GM12878 (cell line): ENCODE results near the gene PREX1. TPM values are rescaled to one million over a fixed set of nuclear protein-coding genes. Genes with fewer than 3 reads are reported as not detected.

Experiments used
- ATAC-seq: fragments of 200-7000 bp; cut with Tn5 transposase; 3 replicates; pipeline ENCODE4 v1.9.1; 2020; ENCODE audit warnings: mild to moderate bottlenecking, moderate library complexity
- BruUV-seq: library from RNA; stranded (reverse); fragments of 400-500 nt; replicated peaks from 2 replicates; lab custom pipeline; 2021; lab: Mats Ljungman, UMichigan
- CTCF ChIA-PET: fragments of 300-600 bp; sonication (Branson Sonifier 250); formaldehyde crosslinking; extraction: SDS; loops from one replicate; lab custom pipeline; 2021; ENCODE audit warnings: inconsistent platforms; lab: Yijun Ruan, JAX
- POLR2A ChIA-PET: fragments of 350-600 bp; formaldehyde crosslinking; extraction: SDS; loops from one replicate; lab custom pipeline; 2021; ENCODE audit warnings: inconsistent platforms; lab: Charles Lee
- RAD21 ChIA-PET: fragments of 300-600 bp; sonication (Branson Sonifier 250); formaldehyde crosslinking; loops from one replicate; lab custom pipeline; 2023; ENCODE audit warnings: antibody characterized with exemption; ENCODE audit not compliant: unreplicated experiment; lab: Charles Lee
- SMC1A ChIA-PET: fragments of 300-600 bp; sonication (Branson Sonifier 250); formaldehyde crosslinking; loops from one replicate; lab custom pipeline; 2023; ENCODE audit not compliant: unreplicated experiment, uncharacterized antibody; lab: Charles Lee
- DNase-seq: peaks from one replicate; pipeline ENCODE4 v3.0.0-alpha.2; 2011; ENCODE audit warnings: low read depth, low spot score
- FAIRE-seq: peaks from 3 replicates; lab custom pipeline; 2011; peaks lifted over from hg19 to GRCh38; lab: Jason Lieb, UNC
- H2AFZ ChIP-seq: 2 replicates; pipeline ENCODE4 v1.6.0; 2011; ENCODE audit warnings: low read depth, low read length, control low read depth; ENCODE audit not compliant: control insufficient read depth
- H3K27ac ChIP-seq: 2 replicates; pipeline ENCODE4 v1.5.1; 2011; ENCODE audit warnings: control low read depth; ENCODE audit not compliant: control insufficient read depth, insufficient read depth
- H3K27me3 ChIP-seq, 2 experiments: replicated peaks in 1 of 2; 2 replicates each; pipeline versions ENCODE4 v1.6.0 to v1.6.1; 2011; ENCODE audit warnings: low read length in 1 of 2; ENCODE audit not compliant: control insufficient read depth in 2 of 2, insufficient read depth in 2 of 2
- H3K36me3 ChIP-seq, 2 experiments: 2 replicates each; pipeline ENCODE4 v1.5.1; 2011; ENCODE audit warnings: low read length in 1 of 2; ENCODE audit not compliant: control insufficient read depth in 2 of 2, insufficient read depth in 2 of 2
- H3K4me1 ChIP-seq: 2 replicates; pipeline ENCODE4 v1.6.1; 2011; ENCODE audit warnings: mild to moderate bottlenecking, low read length, moderate library complexity, mixed read lengths; ENCODE audit not compliant: control insufficient read depth, insufficient read depth
- H3K4me2 ChIP-seq: 2 replicates; pipeline ENCODE4 v1.6.0; 2011; ENCODE audit warnings: control low read depth; ENCODE audit not compliant: control insufficient read depth, insufficient read depth
- H3K4me3 ChIP-seq: fragments of 200-600 bp; sonication (generic); 2 replicates; pipeline ENCODE4 v1.5.1; 2016
- H3K79me2 ChIP-seq: 2 replicates; pipeline ENCODE4 v1.6.0; 2011; ENCODE audit warnings: low read length; ENCODE audit not compliant: control insufficient read depth, insufficient read depth
- H3K9ac ChIP-seq: 2 replicates; pipeline ENCODE4 v1.8.0; 2011; ENCODE audit warnings: low read length, control low read depth, mixed read lengths; ENCODE audit not compliant: control insufficient read depth, insufficient read depth
- H3K9me3 ChIP-seq: replicated peaks from 3 replicates; pipeline ENCODE4 v1.5.1; 2011; ENCODE audit warnings: mild to moderate bottlenecking, low read length; ENCODE audit not compliant: control insufficient read depth, insufficient read depth
- H4K20me1 ChIP-seq: 2 replicates; pipeline ENCODE4 v1.6.0; 2011; ENCODE audit not compliant: control insufficient read depth, insufficient read depth
- ETV6 ChIP-seq, 2 experiments: fragments of 450-650 bp in 1 of 2; IDR thresholded peaks in 1 of 2; conservative IDR thresholded peaks in 1 of 2; 2 replicates each; pipeline ENCODE4 v1.6.1; 2014; ENCODE audit warnings: antibody characterized with exemption in 1 of 2, borderline replicate concordance in 1 of 2, low read depth in 1 of 2, mild to moderate bottlenecking in 1 of 2, moderate library complexity in 1 of 2
- HDGF ChIP-seq: fragments of 450-650 bp; IDR thresholded peaks from 2 replicates; pipeline ENCODE4 v1.6.1; 2016; ENCODE audit warnings: antibody characterized with exemption
- POLR2A ChIP-seq: IDR thresholded peaks from 2 replicates; pipeline ENCODE4 v1.6.1; 2011; ENCODE audit warnings: low read depth, mild to moderate bottlenecking, low read length
- RUNX3 ChIP-seq: IDR thresholded peaks from 2 replicates; pipeline ENCODE4 v1.6.1; 2012; ENCODE audit warnings: low read length, inconsistent platforms
- SREBF2 ChIP-seq: IDR thresholded peaks from 2 replicates; pipeline ENCODE4 v1.6.1; 2012; ENCODE audit warnings: mild to moderate bottlenecking, low read length
- ZNF217 ChIP-seq: fragments of 450-650 bp; IDR thresholded peaks from 2 replicates; pipeline ENCODE4 v1.6.1; 2017; ENCODE audit warnings: antibody characterized with exemption, mild to moderate bottlenecking
- ZNF384 ChIP-seq: IDR thresholded peaks from 2 replicates; pipeline ENCODE4 v1.6.1; 2012; ENCODE audit warnings: low read depth, mild to moderate bottlenecking, low read length, improper control_type of control experiment, borderline replicate concordance
- WGBS: methylation state at CpG from one replicate; pipeline ENCODE4 v1.1.6; 2016; ENCODE audit warnings: low lambda C conversion rate; ENCODE audit not compliant: insufficient replicate concordance, insufficient coverage; ENCODE audit errors: missing lambda C conversion rate; 5-methylcytosine and 5-hydroxymethylcytosine counted together
- in situ Hi-C: fragments of 300-500 bp; cut with MboI; formaldehyde crosslinking; loops from 9 replicates; pipeline ENCODE4 v1.14.3; 2018; ENCODE audit warnings: mixed read lengths
- intact Hi-C: fragments of 100-400 bp; cut with micrococcal nuclease; formaldehyde crosslinking; loops from one replicate; pipeline ENCODE4 v1.14.2; 2022; ENCODE audit not compliant: unreplicated experiment
- polyA plus RNA-seq, 11 experiments: library from polyadenylated mRNA; depleted of rRNA in 4 of 11; unstranded in 6 of 11; stranded (reverse) in 5 of 11; fragments of >200 nt; fragmentation: Nextera tagmentation in 4 of 11; fragmentation: Illumina TruSeq in 1 of 11; extraction: Ambion mirVana in 4 of 11; extraction: Trizol in 1 of 11; gene quantifications; 1 replicate in 1 of 11; 2 replicates in 10 of 11; pipeline versions ENCODE4 v1.2.1 to v1.2.3, GENCODE V29; 2011 to 2016; ENCODE audit warnings: inconsistent platforms in 2 of 11, missing spikeins in 2 of 11, low read depth in 1 of 11
- total RNA-seq, 4 experiments: library from RNA; depleted of rRNA in 3 of 4; stranded (reverse); fragments of >200 nt in 3 of 4; fragmentation: Illumina TruSeq in 1 of 4; extraction: Trizol in 1 of 4; gene quantifications; 2 replicates each; pipeline versions ENCODE4 v1.2.1 to v1.2.3, GENCODE V29; 2013 to 2021
- TF ChIP-seq, protein P1 (sequence below): IDR thresholded peaks from 2 replicates; pipeline ENCODE4 v1.6.1; 2011; ENCODE audit warnings: borderline replicate concordance, low read depth, mild to moderate bottlenecking, moderate library complexity, mixed read lengths, low read length; ENCODE audit not compliant: insufficient read depth; ENCODE audit errors: extremely low read length

Gene PREX1
- total and polyA plus RNA-seq, 10 of the 15 experiments (the other 5 are each of a cell fraction or from before 2014, with no cell fraction given) = 2.6 to 114 (median 38.9) TPM

DNA sequence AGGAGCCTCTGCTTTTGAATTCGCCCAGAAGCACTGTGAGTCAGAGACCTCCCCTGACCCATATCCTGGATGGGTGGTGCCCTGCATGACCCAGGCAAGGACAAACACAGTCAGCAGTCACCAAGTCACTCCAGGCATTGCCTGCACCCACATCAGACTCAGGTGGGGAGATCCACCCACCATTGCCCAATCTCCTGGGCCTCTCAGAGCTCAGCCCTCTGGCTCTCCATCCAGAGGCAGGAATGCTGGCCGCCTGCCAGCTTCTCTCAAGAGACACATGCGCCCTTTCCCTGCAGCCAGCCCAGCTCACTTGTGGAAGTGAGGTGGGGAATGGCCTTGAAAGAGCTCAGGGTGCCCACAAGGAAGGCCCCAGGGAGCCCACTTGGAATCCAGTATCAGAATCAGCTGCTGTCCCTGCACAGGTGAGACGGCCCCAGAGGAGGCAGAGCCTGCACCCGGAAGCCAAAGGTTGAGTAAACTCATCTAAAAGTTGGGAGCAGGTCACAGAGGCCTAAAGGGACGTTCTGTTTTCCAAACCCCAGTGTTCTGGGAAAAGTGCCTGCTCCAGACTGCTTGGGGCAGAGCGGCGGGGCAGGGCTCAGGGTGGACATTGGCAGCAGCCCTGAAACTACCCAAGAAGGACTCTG lies 129.8 kb downstream of the PREX1 start:
- Histone ChIP-seq H3K79me2 (no peaks in the 10 kb centered on the region; the same call in none of the 2 replicates), H3K4me3 (no peak overlapping the region), H2AFZ (no peak overlapping the region), H4K20me1 (no peaks in the 10 kb centered on the region; the same call in none of the 2 replicates), H3K4me1 (no peaks in the 10 kb centered on the region), H3K27me3 (no peaks in the 10 kb centered on the region), H3K27ac (no peak overlapping the region), H3K9ac (no peak overlapping the region), H3K9me3 (no peaks in the 10 kb centered on the region), H3K36me3 (peaks cover 35 to 57% of the 10 kb centered on the region in 2 experiments), H3K4me2 (no peak overlapping the region)
- DNase-seq (no peak), FAIRE-seq (no peak), ATAC-seq (no peak)
- intact Hi-C loops (no loop called here), in situ Hi-C loops (no loop called here)
- 80% methylated on average over 8 of the region's 8 CpGs for WGBS
- TF ChIP-seq HDGF (no peak), ETV6 (conservative IDR thresholded peaks at IDR 0.05 in 1 of 2, IDR thresholded peaks at IDR 0.05 in 1 of 2; ENCODE audit: borderline replicate concordance in 1 of 2, low read depth in 1 of 2) (peak in 1 of 2 experiments; percentile 65; a peak in 1 of 4 replicates), POLR2A (0 out of 2 replicates have a peak, but pooled peaks have one; percentile 9)
- CTCF ChIA-PET = interaction anchor here (1.8 kb wide), 1 partner anchor 40 kb away, joined by 6 read pairs; no protein-coding TSS in a partner anchor
- POLR2A ChIA-PET = no interaction called here
- RAD21 ChIA-PET = interaction anchor here (0.7 kb wide), 1 partner anchor 40 kb away, joined by 3 read pairs; no protein-coding TSS in a partner anchor
- SMC1A ChIA-PET = no interaction called here
- no TSS peak for BruUV-seq

DNA sequence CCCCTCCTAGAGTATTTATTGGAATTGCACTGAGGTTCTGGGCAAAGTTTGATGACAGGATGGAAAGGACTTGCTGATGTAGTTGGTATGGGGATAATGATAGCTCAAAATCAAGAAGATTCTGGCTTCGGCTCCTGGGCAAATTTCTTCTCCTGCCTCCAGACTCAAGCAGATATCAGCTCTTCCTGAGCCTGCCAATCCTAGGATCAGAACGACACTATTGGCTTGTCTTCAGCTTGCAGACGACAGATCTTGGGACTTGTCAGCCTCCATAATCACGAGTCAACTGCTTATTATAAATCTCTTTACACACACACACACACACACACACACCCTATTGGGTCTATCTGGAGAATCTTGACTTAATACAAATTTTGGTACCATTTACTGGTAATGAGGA lies 131.1 kb downstream of the PREX1 start:
- RAD21 ChIA-PET = no interaction called here
- Histone ChIP-seq H3K9me3 (no peaks in the 10 kb centered on the region), H3K4me2 (no peak overlapping the region), H2AFZ (no peak overlapping the region), H3K27ac (no peak overlapping the region), H3K4me3 (no peak overlapping the region), H3K79me2 (no peaks in the 10 kb centered on the region; the same call in none of the 2 replicates), H3K4me1 (no peaks in the 10 kb centered on the region), H3K27me3 (no peaks in the 10 kb centered on the region), H4K20me1 (no peaks in the 10 kb centered on the region; the same call in 1 of the 2 replicates), H3K9ac (no peak overlapping the region), H3K36me3 (peaks cover 34 to 58% of the 10 kb centered on the region in 2 experiments)
- 91% methylated on average over 4 of the region's 4 CpGs for WGBS
- POLR2A ChIA-PET = interaction anchor here (1.3 to 1.6 kb wide), 2 partner anchors 14 to 115 kb away, joined by 4 read pairs; no protein-coding TSS in a partner anchor
- no peak for TF ChIP-seq ZNF217
- no peak for TF ChIP-seq ZNF384
- TF ChIP-seq RUNX3 = no peak
- TF ChIP-seq, protein P1, sequence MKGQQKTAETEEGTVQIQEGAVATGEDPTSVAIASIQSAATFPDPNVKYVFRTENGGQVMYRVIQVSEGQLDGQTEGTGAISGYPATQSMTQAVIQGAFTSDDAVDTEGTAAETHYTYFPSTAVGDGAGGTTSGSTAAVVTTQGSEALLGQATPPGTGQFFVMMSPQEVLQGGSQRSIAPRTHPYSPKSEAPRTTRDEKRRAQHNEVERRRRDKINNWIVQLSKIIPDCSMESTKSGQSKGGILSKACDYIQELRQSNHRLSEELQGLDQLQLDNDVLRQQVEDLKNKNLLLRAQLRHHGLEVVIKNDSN = no peak
- no peak for TF ChIP-seq SREBF2
- no TSS peak for BruUV-seq
- no peak for DNase-seq
- intact Hi-C loops = no loop called here
- CTCF ChIA-PET = interaction anchor here (1.8 kb wide), 1 partner anchor 39 kb away, joined by 6 read pairs; no protein-coding TSS in a partner anchor
- in situ Hi-C loops = no loop called here
- SMC1A ChIA-PET = interaction anchor here (0.9 to 3.2 kb wide), 3 partner anchors 15 to 43 kb away, joined by 3 to 11 read pairs (median 3); no protein-coding TSS in a partner anchor
- ATAC-seq = no peak
- FAIRE-seq = no peak
